HG03103 (cell line): ENCODE results near the gene CCDC181.
"Not testable (repeated sequence)": the region's sequence is repeated elsewhere in the genome, so short reads cannot be mapped to it uniquely, and the experiment has no call there.

Source experiments
- ATAC-seq: cut with Tn5 transposase; IDR thresholded peaks from one replicate; pipeline ENCODE4 v1.9.1; 2021; ENCODE audit warnings: low read depth; ENCODE audit not compliant: unreplicated experiment

CCDC181 gene

GRCh38 chr1:169408340-169408739 is 18.9 kb downstream of the CCDC181 start:
- not testable (repeated sequence) for ATAC-seq

GRCh38 chr1:169402578-169402977 is 24.7 kb downstream of the CCDC181 start:
- ATAC-seq, result not testable (repeated sequence)

- no peak for ATAC-seq
Observed at GRCh38 chr1:169395955-169396354, 31.3 kb downstream of the CCDC181 start.

GRCh38 chr1:169392406-169392805 is 34.9 kb downstream of the CCDC181 start:
- ATAC-seq, result no peak

GRCh38 chr1:169390303-169390702 is 37.0 kb downstream of the CCDC181 start:
- ATAC-seq, result peak; percentile 61

- no peak for ATAC-seq
Observed at GRCh38 chr1:169387399-169387798, 39.9 kb downstream of the CCDC181 start.

GRCh38 chr1:169383449-169383848 is 43.8 kb downstream of the CCDC181 start:
- no peak for ATAC-seq

- ATAC-seq, result no peak
Observed at GRCh38 chr1:169381162-169381561, 46.1 kb downstream of the CCDC181 start.

GRCh38 chr1:169371404-169371803 is 55.9 kb downstream of the CCDC181 start:
- ATAC-seq, result no peak

GRCh38 chr1:169368406-169368769 is 58.9 kb downstream of the CCDC181 start:
- ATAC-seq, result no peak

- ATAC-seq, result peak; percentile 95
Observed at GRCh38 chr1:169367686-169368405, 59.4 kb downstream of the CCDC181 start, which contains the start of the genes BLZF1 and NME7. Gene BLZF1 (plus strand): TSS chr1:169368195. CDS start chr1:169369523, 1,328 bp downstream. Gene NME7 (minus strand): TSS chr1:169367797. CDS start chr1:169367710, 87 bp downstream.

- ATAC-seq, result no peak
Observed at GRCh38 chr1:169367096-169367685, 60.1 kb downstream of the CCDC181 start.

- no peak for ATAC-seq
Observed at GRCh38 chr1:169364948-169365347, 62.3 kb downstream of the CCDC181 start.

- peak; percentile 31 for ATAC-seq
Observed at GRCh38 chr1:169363046-169363730, 64.1 kb downstream of the CCDC181 start.

GRCh38 chr1:169361281-169361680 is 66.0 kb downstream of the CCDC181 start:
- no peak for ATAC-seq

GRCh38 chr1:169360415-169360814 is 66.9 kb downstream of the CCDC181 start:
- no peak for ATAC-seq

- ATAC-seq, result no peak
Observed at GRCh38 chr1:169348383-169349036, 78.8 kb downstream of the CCDC181 start.

- ATAC-seq, result no peak
Observed at GRCh38 chr1:169347688-169348382, 79.4 kb downstream of the CCDC181 start.

- no peak for ATAC-seq
Observed at GRCh38 chr1:169346036-169346589, 81.2 kb downstream of the CCDC181 start.

- ATAC-seq, result no peak
Observed at GRCh38 chr1:169345511-169345910, 81.8 kb downstream of the CCDC181 start.
